HCT116 (cell line): Measurements from ENCODE around the gene LIPH. TPM values are rescaled to one million over a fixed set of nuclear protein-coding genes. Genes with fewer than 3 reads are reported as not detected.

Experiments
- ATAC-seq: fragments of 200-7000 bp; cut with Tn5 transposase; 2 replicates; pipeline ENCODE4 v1.9.1; 2020; ENCODE audit warnings: mild to moderate bottlenecking, moderate library complexity
- BruUV-seq: library from RNA; stranded (reverse); fragments of 400-500 nt; replicated peaks from 2 replicates; lab custom pipeline; 2021; lab: Mats Ljungman, UMichigan
- CTCF ChIA-PET: fragments of 300-600 bp; sonication (Branson Sonifier 250); formaldehyde crosslinking; loops from one replicate; lab custom pipeline; 2021; ENCODE audit warnings: antibody characterized with exemption; lab: Charles Lee
- POLR2A ChIA-PET: fragments of 300-600, 350-600 bp; sonication (Branson Sonifier 250); formaldehyde crosslinking; loops from one replicate; lab custom pipeline; 2021; ENCODE audit warnings: antibody characterized with exemption; lab: Charles Lee
- RAD21 ChIA-PET, 2 experiments: fragments of 300-600 bp; sonication (Branson Sonifier 250); formaldehyde crosslinking; loops; one replicate each; lab custom pipeline; 2023; ENCODE audit warnings: low total read pairs in 2 of 2; ENCODE audit not compliant: uncharacterized antibody in 2 of 2, unreplicated experiment in 2 of 2, low non-redundant PET in 1 of 2; lab: Charles Lee
- DNase-seq: peaks from one replicate; pipeline ENCODE4 v3.0.0-alpha.2; 2010; ENCODE audit warnings: low read depth, low spot score
- H2AFZ ChIP-seq: fragments of 200-600 bp; shearing (Covaris generic), sonication (generic); 2 replicates; pipeline ENCODE4 v1.6.1; 2017; ENCODE audit warnings: low read depth, mixed run types, mixed read lengths, antibody characterized with exemption, low read length; ENCODE audit not compliant: poor library complexity, severe bottlenecking
- H3K27ac ChIP-seq: 2 replicates; pipeline ENCODE4 v1.5.1; 2012; ENCODE audit warnings: low read depth, low read length
- H3K27me3 ChIP-seq: fragments of 200-600 bp; sonication (generic); 2 replicates; pipeline ENCODE4 v1.6.1; 2016; ENCODE audit warnings: mixed run types, low read length, mixed read lengths; ENCODE audit not compliant: insufficient read depth
- H3K36me3 ChIP-seq, 2 experiments: fragments of 200-500 bp in 1 of 2; fragments of 200-600 bp in 1 of 2; sonication (Bioruptor generic) in 1 of 2; sonication (generic) in 1 of 2; 2 replicates each; pipeline versions ENCODE4 v1.5.1 to v1.6.1; 2014 to 2016; ENCODE audit warnings: low read length in 2 of 2, inconsistent platforms in 1 of 2, mixed read lengths in 1 of 2, mixed run types in 1 of 2; ENCODE audit not compliant: insufficient read depth in 2 of 2, control insufficient read depth in 1 of 2
- H3K4me1 ChIP-seq, 2 experiments: fragments of 200-600 bp in 1 of 2; sonication (generic) in 1 of 2; 2 replicates each; pipeline versions ENCODE4 v1.5.1 to v1.6.1; 2012 to 2017; ENCODE audit warnings: low read length in 2 of 2, inconsistent platforms in 1 of 2, mild to moderate bottlenecking in 1 of 2, mixed read lengths in 1 of 2, mixed run types in 1 of 2, moderate library complexity in 1 of 2; ENCODE audit not compliant: insufficient read depth in 2 of 2, control insufficient read depth in 1 of 2
- H3K4me2 ChIP-seq: fragments of 200-600 bp; sonication (generic); 2 replicates; pipeline ENCODE4 v1.6.1; 2017; ENCODE audit warnings: mixed run types, low read length, mixed read lengths
- H3K4me3 ChIP-seq, 2 experiments: fragments of 200-600 bp in 1 of 2; sonication (generic) in 1 of 2; replicated peaks in 1 of 2; 2 replicates each; pipeline ENCODE4 v1.5.1; 2011 to 2016; ENCODE audit warnings: low read length in 2 of 2, control low read depth in 1 of 2, low read depth in 1 of 2, mild to moderate bottlenecking in 1 of 2, mixed read lengths in 1 of 2, mixed run types in 1 of 2
- H3K79me2 ChIP-seq: fragments of 200-600 bp; sonication (generic); 2 replicates; pipeline ENCODE4 v1.6.1; 2017; ENCODE audit warnings: mild to moderate bottlenecking, mixed run types, low read length, moderate library complexity, mixed read lengths; ENCODE audit not compliant: insufficient read depth
- H3K9ac ChIP-seq: fragments of 200-600 bp; sonication (generic); 2 replicates; pipeline ENCODE4 v1.6.1; 2016; ENCODE audit warnings: low read length, mixed read lengths
- H3K9me2 ChIP-seq: fragments of 200-600 bp; sonication (generic), shearing (Covaris generic); 2 replicates; pipeline ENCODE4 v1.6.1; 2017; ENCODE audit warnings: mixed run types, mild to moderate bottlenecking, moderate library complexity; ENCODE audit not compliant: insufficient read depth
- H3K9me3 ChIP-seq, 2 experiments: fragments of 200-500 bp in 1 of 2; fragments of 200-600 bp in 1 of 2; sonication (Bioruptor generic) in 1 of 2; sonication (generic) in 1 of 2; 2 replicates each; pipeline ENCODE4 v1.6.1; 2014 to 2017; ENCODE audit warnings: low read length in 2 of 2, mixed read lengths in 2 of 2, inconsistent platforms in 1 of 2, low read depth in 1 of 2, mild to moderate bottlenecking in 1 of 2, mixed run types in 1 of 2, moderate library complexity in 1 of 2; ENCODE audit not compliant: control insufficient read depth in 1 of 2, insufficient read depth in 1 of 2
- H4K20me1 ChIP-seq: fragments of 200-600 bp; sonication (generic), shearing (Covaris generic); 2 replicates; pipeline ENCODE4 v1.6.1; 2017; ENCODE audit warnings: mixed run types, mild to moderate bottlenecking, moderate library complexity; ENCODE audit not compliant: insufficient read depth
- CEBPB ChIP-seq: IDR thresholded peaks from 2 replicates; pipeline ENCODE4 v1.6.1; 2012; ENCODE audit warnings: low read depth
- EGR1 ChIP-seq: IDR thresholded peaks from 2 replicates; pipeline ENCODE4 v1.6.1; 2012; ENCODE audit warnings: low read depth
- ELF1 ChIP-seq: IDR thresholded peaks from 2 replicates; pipeline ENCODE4 v1.6.1; 2012; ENCODE audit warnings: low read depth, borderline replicate concordance
- EZH2 ChIP-seq: fragments of 200-600 bp; sonication (generic); IDR thresholded peaks from 2 replicates; pipeline ENCODE4 v1.6.1; 2017; ENCODE audit warnings: antibody characterized with exemption, mixed run types
- EZH2phosphoT487 ChIP-seq: fragments of 200-600 bp; IDR thresholded peaks from 2 replicates; pipeline ENCODE4 v1.6.1; 2018; ENCODE audit warnings: antibody characterized with exemption, borderline replicate concordance
- FOSL1 ChIP-seq: IDR thresholded peaks from 2 replicates; pipeline ENCODE4 v1.6.1; 2012; ENCODE audit warnings: low read depth
- JUND ChIP-seq: IDR thresholded peaks from 2 replicates; pipeline ENCODE4 v1.6.1; 2012
- POLR2A ChIP-seq: IDR thresholded peaks from 2 replicates; pipeline ENCODE4 v1.7.0; 2011; ENCODE audit warnings: borderline replicate concordance; ENCODE audit not compliant: insufficient read depth, insufficient read length; ENCODE audit errors: extremely low read depth
- POLR2AphosphoS5 ChIP-seq: IDR thresholded peaks from 2 replicates; pipeline ENCODE4 v1.6.1; 2011; ENCODE audit warnings: mild to moderate bottlenecking, low read depth, low read length, moderate library complexity
- RAD21 ChIP-seq: IDR thresholded peaks from 2 replicates; pipeline ENCODE4 v1.6.1; 2012; ENCODE audit warnings: low read depth, mild to moderate bottlenecking
- SIN3A ChIP-seq: IDR thresholded peaks from 2 replicates; pipeline ENCODE4 v1.6.1; 2012; ENCODE audit warnings: low read depth
- SP1 ChIP-seq: IDR thresholded peaks from 2 replicates; pipeline ENCODE4 v1.6.1; 2012; ENCODE audit warnings: low read depth
- SRF ChIP-seq: IDR thresholded peaks from 2 replicates; pipeline ENCODE4 v1.6.1; 2012; ENCODE audit warnings: low read depth
- ZNF274 ChIP-seq: fragments of 200-500 bp; sonication (Bioruptor generic); IDR thresholded peaks from 2 replicates; pipeline ENCODE4 v1.6.1; 2014; ENCODE audit warnings: mild to moderate bottlenecking, low read depth, low read length, inconsistent platforms
- intact Hi-C: fragments of 100-400 bp; cut with micrococcal nuclease; formaldehyde crosslinking; loops from 2 replicates; pipeline ENCODE4 v1.10.0; 2022
- total RNA-seq: library from RNA; stranded (reverse); gene quantifications from one replicate; pipeline ENCODE4 v1.2.1, GENCODE V29; 2021; ENCODE audit not compliant: unreplicated experiment
- TF ChIP-seq, protein P1 (sequence below): IDR thresholded peaks from 2 replicates; pipeline ENCODE4 v1.6.1; 2011; ENCODE audit warnings: mild to moderate bottlenecking, low read length, moderate library complexity; ENCODE audit not compliant: insufficient replicate concordance; ENCODE audit errors: extremely low read depth
- TF ChIP-seq, protein P2 (sequence below), 3 experiments: fragments of 200-600 bp in 1 of 3; sonication (generic) in 1 of 3; IDR thresholded peaks in 2 of 3; conservative IDR thresholded peaks in 1 of 3; 2 replicates each; pipeline ENCODE4 v1.5.1; 2012 to 2017; ENCODE audit warnings: low read depth in 2 of 3, low read length in 2 of 3, antibody characterized with exemption in 1 of 3, borderline replicate concordance in 1 of 3, control low read depth in 1 of 3, mild to moderate bottlenecking in 1 of 3, mixed read lengths in 1 of 3, mixed run types in 1 of 3, moderate library complexity in 1 of 3; ENCODE audit not compliant: insufficient read depth in 1 of 3
- TF ChIP-seq, protein P3 (sequence below): IDR thresholded peaks from 2 replicates; pipeline ENCODE4 v1.6.1; 2012; ENCODE audit warnings: low read depth
- TF ChIP-seq, protein P4 (sequence below): IDR thresholded peaks from 2 replicates; pipeline ENCODE4 v1.6.1; 2012

LIPH gene
- total RNA-seq, 1 experiment from 2014 or later, result 13.7 TPM

DNA sequence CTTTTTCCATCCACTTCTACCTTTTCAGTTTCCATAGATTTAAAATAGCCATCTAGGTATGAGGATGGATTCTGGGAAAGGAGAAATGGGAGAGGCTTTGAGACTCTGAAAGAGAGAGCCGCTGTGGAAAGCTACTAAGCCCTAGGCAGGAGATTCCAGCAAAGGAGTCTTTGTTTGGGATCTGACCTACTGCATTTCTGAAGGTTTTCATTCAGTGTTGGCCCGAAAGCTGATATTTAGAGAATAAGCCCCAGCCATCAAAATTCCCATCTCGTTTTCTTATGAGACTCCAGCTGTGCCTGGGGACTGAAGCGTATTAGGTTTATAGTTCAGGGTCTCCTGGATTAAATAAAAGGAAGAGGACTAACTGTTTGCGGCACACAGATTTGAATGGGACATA, 19.5 kb downstream of the LIPH start:
- intact Hi-C loops, result no loop called here
- no peak overlapping the region for H3K27ac ChIP-seq
- POLR2A ChIA-PET, result no interaction called here
- H3K27me3 ChIP-seq, result no peaks in the 10 kb centered on the region
- no peaks in the 10 kb centered on the region for H3K9me3 ChIP-seq
- H3K9ac ChIP-seq, result no peak overlapping the region
- H3K79me2 ChIP-seq, result no peaks in the 10 kb centered on the region
- CTCF ChIA-PET, result no interaction called here
- no peak overlapping the region for H3K4me2 ChIP-seq
- H3K9me2 ChIP-seq, result no peaks in the 10 kb centered on the region
- H3K4me3 ChIP-seq, result no peak overlapping the region
- RAD21 ChIA-PET, result no interaction called here
- DNase-seq (no peak), ATAC-seq (no peak)
- peaks cover 24 to 29% of the 10 kb centered on the region in 2 experiments for H3K4me1 ChIP-seq
- TF ChIP-seq SRF, result no peak
- TF ChIP-seq, protein P1, sequence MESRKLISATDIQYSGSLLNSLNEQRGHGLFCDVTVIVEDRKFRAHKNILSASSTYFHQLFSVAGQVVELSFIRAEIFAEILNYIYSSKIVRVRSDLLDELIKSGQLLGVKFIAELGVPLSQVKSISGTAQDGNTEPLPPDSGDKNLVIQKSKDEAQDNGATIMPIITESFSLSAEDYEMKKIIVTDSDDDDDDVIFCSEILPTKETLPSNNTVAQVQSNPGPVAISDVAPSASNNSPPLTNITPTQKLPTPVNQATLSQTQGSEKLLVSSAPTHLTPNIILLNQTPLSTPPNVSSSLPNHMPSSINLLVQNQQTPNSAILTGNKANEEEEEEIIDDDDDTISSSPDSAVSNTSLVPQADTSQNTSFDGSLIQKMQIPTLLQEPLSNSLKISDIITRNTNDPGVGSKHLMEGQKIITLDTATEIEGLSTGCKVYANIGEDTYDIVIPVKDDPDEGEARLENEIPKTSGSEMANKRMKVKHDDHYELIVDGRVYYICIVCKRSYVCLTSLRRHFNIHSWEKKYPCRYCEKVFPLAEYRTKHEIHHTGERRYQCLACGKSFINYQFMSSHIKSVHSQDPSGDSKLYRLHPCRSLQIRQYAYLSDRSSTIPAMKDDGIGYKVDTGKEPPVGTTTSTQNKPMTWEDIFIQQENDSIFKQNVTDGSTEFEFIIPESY, result no peak
- TF ChIP-seq, protein P2, sequence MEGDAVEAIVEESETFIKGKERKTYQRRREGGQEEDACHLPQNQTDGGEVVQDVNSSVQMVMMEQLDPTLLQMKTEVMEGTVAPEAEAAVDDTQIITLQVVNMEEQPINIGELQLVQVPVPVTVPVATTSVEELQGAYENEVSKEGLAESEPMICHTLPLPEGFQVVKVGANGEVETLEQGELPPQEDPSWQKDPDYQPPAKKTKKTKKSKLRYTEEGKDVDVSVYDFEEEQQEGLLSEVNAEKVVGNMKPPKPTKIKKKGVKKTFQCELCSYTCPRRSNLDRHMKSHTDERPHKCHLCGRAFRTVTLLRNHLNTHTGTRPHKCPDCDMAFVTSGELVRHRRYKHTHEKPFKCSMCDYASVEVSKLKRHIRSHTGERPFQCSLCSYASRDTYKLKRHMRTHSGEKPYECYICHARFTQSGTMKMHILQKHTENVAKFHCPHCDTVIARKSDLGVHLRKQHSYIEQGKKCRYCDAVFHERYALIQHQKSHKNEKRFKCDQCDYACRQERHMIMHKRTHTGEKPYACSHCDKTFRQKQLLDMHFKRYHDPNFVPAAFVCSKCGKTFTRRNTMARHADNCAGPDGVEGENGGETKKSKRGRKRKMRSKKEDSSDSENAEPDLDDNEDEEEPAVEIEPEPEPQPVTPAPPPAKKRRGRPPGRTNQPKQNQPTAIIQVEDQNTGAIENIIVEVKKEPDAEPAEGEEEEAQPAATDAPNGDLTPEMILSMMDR (IDR thresholded peaks at IDR 0.05 in 2 of 3, conservative IDR thresholded peaks at IDR 0.05 in 1 of 3; ENCODE audit: borderline replicate concordance in 1 of 3, insufficient read depth in 1 of 3, low read depth in 2 of 3, low read length in 2 of 3), result no peak
- TF ChIP-seq POLR2A, result no peak
- TF ChIP-seq SIN3A, result no peak
- TF ChIP-seq ELF1, result no peak
- TF ChIP-seq, protein P3, sequence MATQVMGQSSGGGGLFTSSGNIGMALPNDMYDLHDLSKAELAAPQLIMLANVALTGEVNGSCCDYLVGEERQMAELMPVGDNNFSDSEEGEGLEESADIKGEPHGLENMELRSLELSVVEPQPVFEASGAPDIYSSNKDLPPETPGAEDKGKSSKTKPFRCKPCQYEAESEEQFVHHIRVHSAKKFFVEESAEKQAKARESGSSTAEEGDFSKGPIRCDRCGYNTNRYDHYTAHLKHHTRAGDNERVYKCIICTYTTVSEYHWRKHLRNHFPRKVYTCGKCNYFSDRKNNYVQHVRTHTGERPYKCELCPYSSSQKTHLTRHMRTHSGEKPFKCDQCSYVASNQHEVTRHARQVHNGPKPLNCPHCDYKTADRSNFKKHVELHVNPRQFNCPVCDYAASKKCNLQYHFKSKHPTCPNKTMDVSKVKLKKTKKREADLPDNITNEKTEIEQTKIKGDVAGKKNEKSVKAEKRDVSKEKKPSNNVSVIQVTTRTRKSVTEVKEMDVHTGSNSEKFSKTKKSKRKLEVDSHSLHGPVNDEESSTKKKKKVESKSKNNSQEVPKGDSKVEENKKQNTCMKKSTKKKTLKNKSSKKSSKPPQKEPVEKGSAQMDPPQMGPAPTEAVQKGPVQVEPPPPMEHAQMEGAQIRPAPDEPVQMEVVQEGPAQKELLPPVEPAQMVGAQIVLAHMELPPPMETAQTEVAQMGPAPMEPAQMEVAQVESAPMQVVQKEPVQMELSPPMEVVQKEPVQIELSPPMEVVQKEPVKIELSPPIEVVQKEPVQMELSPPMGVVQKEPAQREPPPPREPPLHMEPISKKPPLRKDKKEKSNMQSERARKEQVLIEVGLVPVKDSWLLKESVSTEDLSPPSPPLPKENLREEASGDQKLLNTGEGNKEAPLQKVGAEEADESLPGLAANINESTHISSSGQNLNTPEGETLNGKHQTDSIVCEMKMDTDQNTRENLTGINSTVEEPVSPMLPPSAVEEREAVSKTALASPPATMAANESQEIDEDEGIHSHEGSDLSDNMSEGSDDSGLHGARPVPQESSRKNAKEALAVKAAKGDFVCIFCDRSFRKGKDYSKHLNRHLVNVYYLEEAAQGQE, result no peak
- TF ChIP-seq ZNF274, result no peak
- no peak for TF ChIP-seq FOSL1
- no peak for TF ChIP-seq CEBPB
- TF ChIP-seq, protein P4, sequence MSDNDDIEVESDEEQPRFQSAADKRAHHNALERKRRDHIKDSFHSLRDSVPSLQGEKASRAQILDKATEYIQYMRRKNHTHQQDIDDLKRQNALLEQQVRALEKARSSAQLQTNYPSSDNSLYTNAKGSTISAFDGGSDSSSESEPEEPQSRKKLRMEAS, result no peak
- TF ChIP-seq EZH2, result no peak
- TF ChIP-seq EGR1, result no peak
- TF ChIP-seq JUND, result no peak
- no peak for TF ChIP-seq SP1
- no peak for TF ChIP-seq EZH2phosphoT487
- no peak for TF ChIP-seq RAD21
- no peak for TF ChIP-seq POLR2AphosphoS5
- H4K20me1 ChIP-seq, result no peaks in the 10 kb centered on the region
- TSS peak; percentile 30 for BruUV-seq
- H3K36me3 ChIP-seq, result no peaks in the 10 kb centered on the region
- H2AFZ ChIP-seq, result no peak overlapping the region
